ENCODE results near the gene EDDM13. TPM values are rescaled to one million over a fixed set of nuclear protein-coding genes. Genes with fewer than 3 reads are reported as not detected.
A peak's percentile ranks its signal among the peaks of the same experiment; 100 is the strongest.

Gene EDDM13
- total and polyA plus RNA-seq, 2 of the 13 experiments (the other 11 are each of a cell fraction or from before 2014, with no cell fraction given) = not detected

GRCh38 chr19:56314381-56315076, 42.0 kb downstream of the EDDM13 start, which contains the start of gene ZSCAN5A (continued):
- TF ChIP-seq ZNF660 (CRISPR knock-in tag; IDR thresholded peaks at IDR 0.05; ENCODE audit: borderline replicate concordance, low read depth) (no peak), ZNF557 (CRISPR knock-in tag; IDR thresholded peaks at IDR 0.05) (no peak), KLF15 (CRISPR knock-in tag; IDR thresholded peaks at IDR 0.05; ENCODE audit: borderline replicate concordance) (no peak), HES4 (CRISPR knock-in tag; IDR thresholded peaks at IDR 0.05; ENCODE audit: borderline replicate concordance) (peak; percentile 89; the same call in 1 of the 2 replicates), ZNF235 (CRISPR knock-in tag; IDR thresholded peaks at IDR 0.05; ENCODE audit: borderline replicate concordance) (no peak), ZNF354B (CRISPR knock-in tag; IDR thresholded peaks at IDR 0.05) (no peak), ATM (IDR thresholded peaks at IDR 0.05; ENCODE audit: borderline replicate concordance) (no peak), TAF1 (CRISPR knock-in tag; IDR thresholded peaks at IDR 0.05) (peak; percentile 49; the same call in 1 of the 2 replicates), ZNF317 (CRISPR knock-in tag; IDR thresholded peaks at IDR 0.05) (no peak), MAX (IDR thresholded peaks at IDR 0.05) (0 out of 2 replicates have a peak, but pooled peaks have one; percentile 31), AHDC1 (CRISPR knock-in tag; IDR thresholded peaks at IDR 0.05; ENCODE audit: borderline replicate concordance) (no peak), ZNF569 (CRISPR knock-in tag; IDR thresholded peaks at IDR 0.05; ENCODE audit: borderline replicate concordance) (no peak), ZNF558 (CRISPR knock-in tag; IDR thresholded peaks at IDR 0.05; ENCODE audit: borderline replicate concordance) (no peak), SNAPC2 (CRISPR knock-in tag; IDR thresholded peaks at IDR 0.05) (no peak), ZNF160 (CRISPR knock-in tag; IDR thresholded peaks at IDR 0.05) (no peak), NFIC (IDR thresholded peaks at IDR 0.05; ENCODE audit: low read length) (no peak), NFYC (CRISPR knock-in tag; IDR thresholded peaks at IDR 0.05) (no peak), ZMYM4 (CRISPR knock-in tag; IDR thresholded peaks at IDR 0.05) (no peak)
- TF ChIP-seq, protein P1, sequence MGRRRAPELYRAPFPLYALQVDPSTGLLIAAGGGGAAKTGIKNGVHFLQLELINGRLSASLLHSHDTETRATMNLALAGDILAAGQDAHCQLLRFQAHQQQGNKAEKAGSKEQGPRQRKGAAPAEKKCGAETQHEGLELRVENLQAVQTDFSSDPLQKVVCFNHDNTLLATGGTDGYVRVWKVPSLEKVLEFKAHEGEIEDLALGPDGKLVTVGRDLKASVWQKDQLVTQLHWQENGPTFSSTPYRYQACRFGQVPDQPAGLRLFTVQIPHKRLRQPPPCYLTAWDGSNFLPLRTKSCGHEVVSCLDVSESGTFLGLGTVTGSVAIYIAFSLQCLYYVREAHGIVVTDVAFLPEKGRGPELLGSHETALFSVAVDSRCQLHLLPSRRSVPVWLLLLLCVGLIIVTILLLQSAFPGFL (CRISPR knock-in tag; IDR thresholded peaks at IDR 0.05) = no peak
- TF ChIP-seq, protein P2, sequence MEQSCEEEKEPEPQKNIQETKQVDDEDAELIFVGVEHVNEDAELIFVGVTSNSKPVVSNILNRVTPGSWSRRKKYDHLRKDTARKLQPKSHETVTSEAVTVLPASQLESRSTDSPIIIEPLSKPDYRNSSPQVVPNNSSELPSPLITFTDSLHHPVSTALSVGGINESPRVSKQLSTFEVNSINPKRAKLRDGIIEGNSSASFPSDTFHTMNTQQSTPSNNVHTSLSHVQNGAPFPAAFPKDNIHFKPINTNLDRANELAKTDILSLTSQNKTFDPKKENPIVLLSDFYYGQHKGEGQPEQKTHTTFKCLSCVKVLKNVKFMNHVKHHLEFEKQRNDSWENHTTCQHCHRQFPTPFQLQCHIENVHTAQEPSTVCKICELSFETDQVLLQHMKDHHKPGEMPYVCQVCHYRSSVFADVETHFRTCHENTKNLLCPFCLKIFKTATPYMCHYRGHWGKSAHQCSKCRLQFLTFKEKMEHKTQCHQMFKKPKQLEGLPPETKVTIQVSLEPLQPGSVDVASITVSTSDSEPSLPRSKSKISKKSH (CRISPR knock-in tag; IDR thresholded peaks at IDR 0.05; ENCODE audit: borderline replicate concordance) = no peak
